Stimulated activated naive CD8-positive, alpha-beta T cell treated with anti-CD3 and anti-CD28 coated beads, Interleukin-15, Interleukin-2, amounts not matched to agents 100 U/mL and 50 U/mL, for 24 hours (primary cell): ENCODE measurements around the gene CDC42BPG.

Experiments used
- ATAC-seq: fragments of 150-1000 bp; cut with Tn5 transposase; one replicate; pipeline ENCODE4 v1.10.0; 2021
- DNase-seq: peaks from one replicate; pipeline ENCODE4 v3.0.0; 2021

The CDC42BPG gene

GRCh38 chr11:64878494-64879243, 34.2 kb upstream of the CDC42BPG start, which contains the start of gene EHD1:
EHD1 (minus strand) TSS chr11:64878621; CDS start chr11:64878464, 157 bp downstream.
- ATAC-seq (peak; percentile 83), DNase-seq (peak; percentile 100)

DNA sequence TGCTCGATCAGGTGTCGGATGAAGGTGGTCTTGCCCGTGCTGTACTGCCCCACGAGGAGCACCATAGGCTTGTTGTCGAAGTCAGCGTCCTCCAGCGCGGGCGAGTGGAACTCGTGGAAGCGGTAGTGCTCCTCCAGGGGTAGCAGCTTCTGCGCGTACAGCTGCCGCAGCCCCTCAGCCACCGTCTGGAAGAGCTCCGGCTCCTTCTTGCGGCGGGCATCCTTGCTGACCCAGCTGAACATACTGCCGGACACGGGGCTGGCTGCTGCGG, 33.7 kb upstream of the CDC42BPG start:
- DNase-seq (no peak), ATAC-seq (peak; percentile 4)

GRCh38 chr11:64877390-64878222, 33.2 kb upstream of the CDC42BPG start:
- ATAC-seq: peak; percentile 0

DNA sequence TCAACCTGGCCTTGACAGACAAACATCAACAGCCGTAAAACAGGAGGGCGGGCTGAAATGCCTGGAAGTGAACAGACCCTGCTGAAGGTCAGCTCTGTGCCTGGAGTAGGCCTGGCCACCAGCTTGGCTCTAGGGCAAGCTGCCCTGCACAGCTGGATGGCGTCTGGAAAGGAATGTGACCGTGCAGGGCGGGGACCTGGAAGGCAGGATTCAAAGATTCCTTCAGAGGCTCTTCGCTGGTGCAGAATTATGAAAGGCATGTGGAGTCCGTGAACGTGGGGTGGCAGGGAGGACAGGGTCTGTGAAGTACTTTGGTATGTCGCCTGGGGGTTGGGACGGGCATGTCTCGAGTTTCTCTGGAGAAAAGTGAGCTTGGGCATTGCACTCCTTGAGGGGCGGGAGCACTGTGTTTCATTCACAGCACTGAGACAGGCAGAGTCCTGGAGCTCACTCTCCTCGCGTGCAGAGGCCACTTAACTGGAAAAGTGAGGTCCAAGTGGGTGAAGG, 32.4 kb upstream of the CDC42BPG start:
- DNase-seq (peak; percentile 30), ATAC-seq (no peak)

More at GRCh38 chr11:64877390-64878222, 33.2 kb upstream of the CDC42BPG start:
- peak; percentile 62 for DNase-seq

- peak; percentile 57 for DNase-seq
- peak; percentile 15 for ATAC-seq
These were observed 31.8 kb upstream of the CDC42BPG start for GRCh38 chr11:64876229-64876750.

DNA sequence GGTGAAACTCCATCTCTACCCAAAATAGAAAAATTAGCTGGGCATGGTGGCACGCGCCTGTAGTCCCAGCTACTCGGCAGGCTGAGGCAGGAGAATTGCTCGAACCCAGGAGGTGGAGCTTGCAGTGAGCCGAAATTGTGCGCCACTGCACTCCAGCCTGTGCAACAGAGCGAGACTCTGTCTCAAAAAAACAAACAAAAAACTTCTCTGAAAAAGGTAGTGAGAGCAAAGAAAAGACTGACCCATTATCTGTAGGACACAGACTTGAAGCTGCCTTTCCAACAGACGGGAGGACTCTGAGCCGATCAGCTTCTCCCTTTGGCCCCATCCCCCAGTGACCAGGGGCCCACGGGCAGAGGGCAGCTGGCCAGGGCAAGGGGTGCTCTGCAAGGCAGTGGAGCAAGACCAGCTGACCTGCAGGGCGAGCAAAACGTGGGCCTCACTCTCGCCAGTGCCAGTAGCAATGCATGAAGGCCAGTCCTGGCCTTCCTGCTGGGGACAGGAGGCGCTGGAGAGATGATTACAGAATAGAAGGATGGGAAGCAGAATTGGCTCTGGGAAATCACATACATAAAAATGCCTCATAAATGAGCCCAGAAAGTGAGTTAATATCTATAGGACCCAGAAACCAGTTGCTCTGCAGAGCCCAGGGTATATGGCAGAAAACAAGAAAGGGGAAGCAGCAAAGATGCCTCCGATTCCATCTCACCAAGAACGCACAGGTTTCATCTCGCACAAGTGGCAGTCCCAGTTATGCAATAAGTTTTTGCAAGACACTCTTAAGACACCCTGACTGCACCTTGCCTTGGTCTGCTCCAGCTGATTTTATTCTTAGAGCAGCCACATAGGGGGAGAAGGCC, 31.1 kb upstream of the CDC42BPG start:
- DNase-seq (no peak), ATAC-seq (no peak)

GRCh38 chr11:64874308-64875240, 30.1 kb upstream of the CDC42BPG start:
- ATAC-seq (no peak), DNase-seq (no peak)

GRCh38 chr11:64872790-64873488, 28.5 kb upstream of the CDC42BPG start:
- DNase-seq: no peak
- ATAC-seq: no peak

- ATAC-seq (no peak), DNase-seq (no peak)
These were observed 27.0 kb upstream of the CDC42BPG start for GRCh38 chr11:64871492-64871891.

GRCh38 chr11:64870893-64871466, 26.5 kb upstream of the CDC42BPG start:
- ATAC-seq (no peak), DNase-seq (no peak)

DNA sequence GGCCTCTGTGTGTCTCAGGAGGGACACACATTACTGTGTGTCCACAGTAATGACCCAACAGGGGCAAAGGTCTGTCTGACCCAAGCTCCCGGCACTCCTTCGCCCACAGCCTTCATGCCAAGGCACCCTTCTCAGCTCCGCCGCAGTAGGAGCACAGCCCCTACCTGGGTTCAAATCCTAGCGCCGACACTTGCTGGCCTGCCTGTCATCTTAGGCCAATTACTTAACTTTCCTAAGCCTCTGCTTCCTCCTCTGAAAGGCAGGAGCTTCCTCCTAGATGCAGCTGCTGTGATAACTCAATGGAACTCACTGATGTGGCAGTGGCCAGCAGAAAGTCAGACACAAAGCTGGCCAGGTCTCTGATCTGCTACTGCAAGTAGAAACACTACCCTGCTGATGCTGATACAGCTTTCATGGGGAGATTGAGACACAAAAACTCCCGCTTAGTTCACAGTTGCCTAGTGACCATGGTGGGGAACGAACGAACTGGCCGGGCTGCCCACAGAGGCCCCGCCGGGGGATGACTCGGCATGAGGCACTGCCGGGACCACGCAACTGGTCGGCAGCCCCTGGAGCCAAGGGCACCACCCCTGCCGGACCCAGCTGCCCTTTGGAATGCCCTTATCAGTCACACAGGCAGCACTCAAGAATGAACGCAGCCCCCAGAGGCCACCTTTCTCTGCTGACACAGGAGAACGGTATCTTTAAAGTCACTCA, 25.9 kb upstream of the CDC42BPG start:
- peak; percentile 46 for DNase-seq

GRCh38 chr11:64869571-64870175, 25.2 kb upstream of the CDC42BPG start:
- ATAC-seq (no peak), DNase-seq (no peak)

More for the DNA sequence above, 25.9 kb upstream of the CDC42BPG start:
- ATAC-seq: no peak

GRCh38 chr11:64868904-64869570, 24.6 kb upstream of the CDC42BPG start:
- DNase-seq (peak; percentile 58), ATAC-seq (peak; percentile 6)

DNA sequence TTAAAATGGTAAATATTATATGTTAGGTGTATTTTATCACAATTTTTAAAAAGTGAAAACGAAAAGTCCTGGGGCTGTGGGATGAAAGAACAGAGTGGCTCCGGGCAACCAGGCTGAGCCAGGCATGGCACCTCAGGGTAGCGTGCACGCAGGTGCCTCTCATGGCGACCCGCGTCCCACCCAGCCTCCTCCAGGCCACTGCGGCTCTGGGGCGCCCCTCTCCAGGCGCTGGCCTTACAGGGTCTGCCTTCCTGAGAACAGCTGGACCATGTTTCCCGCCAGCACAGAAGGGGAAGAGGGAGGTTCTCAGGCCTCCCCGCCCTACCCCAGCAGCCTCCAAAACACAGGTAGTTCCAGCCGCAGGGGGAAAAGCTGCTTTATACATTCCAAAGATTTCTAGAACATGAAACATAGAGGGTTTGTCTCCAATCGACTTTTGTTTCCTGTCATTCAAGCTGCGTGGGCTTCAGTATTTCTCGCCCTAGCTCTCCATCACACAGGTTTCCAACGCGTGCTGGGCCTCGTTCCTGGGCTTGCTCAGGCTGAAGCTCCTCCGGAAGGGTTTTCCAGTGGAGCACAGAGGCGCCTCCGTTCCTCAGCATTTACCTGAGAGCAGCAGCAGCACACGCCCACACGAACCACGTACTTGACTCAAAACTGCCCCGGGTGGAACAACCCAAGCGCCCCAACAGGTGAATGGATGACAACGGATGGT, 23.5 kb upstream of the CDC42BPG start:
- ATAC-seq: no peak
- DNase-seq: no peak

DNA sequence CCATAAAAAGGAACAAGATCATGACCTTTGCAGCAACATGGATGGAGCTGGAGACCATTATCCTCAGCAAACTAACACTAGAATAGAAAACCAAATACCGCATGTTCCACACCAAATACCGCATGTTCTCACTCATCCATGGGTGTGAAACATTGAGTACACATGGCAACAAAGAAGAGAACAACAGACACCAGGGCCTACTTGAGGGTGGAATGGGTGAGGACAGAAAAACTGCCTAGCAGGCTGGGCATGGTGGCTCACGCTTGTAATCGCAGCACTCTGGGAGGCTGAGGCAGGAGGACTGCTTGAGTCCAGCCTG, 21.7 kb upstream of the CDC42BPG start:
- DNase-seq (no peak), ATAC-seq (no peak)

GRCh38 chr11:64865286-64866172, 21.1 kb upstream of the CDC42BPG start:
- peak; percentile 34 for ATAC-seq
- DNase-seq: peak; percentile 50
